Measurements from ENCODE around the gene RMRP. TPM values are rescaled to one million over a fixed set of nuclear protein-coding genes. Genes with fewer than 3 reads are reported as not detected.

The RMRP gene
- total and polyA plus RNA-seq, 2 donors from 2014 or later, result 36,256 TPM; not detected in 1

DNA sequence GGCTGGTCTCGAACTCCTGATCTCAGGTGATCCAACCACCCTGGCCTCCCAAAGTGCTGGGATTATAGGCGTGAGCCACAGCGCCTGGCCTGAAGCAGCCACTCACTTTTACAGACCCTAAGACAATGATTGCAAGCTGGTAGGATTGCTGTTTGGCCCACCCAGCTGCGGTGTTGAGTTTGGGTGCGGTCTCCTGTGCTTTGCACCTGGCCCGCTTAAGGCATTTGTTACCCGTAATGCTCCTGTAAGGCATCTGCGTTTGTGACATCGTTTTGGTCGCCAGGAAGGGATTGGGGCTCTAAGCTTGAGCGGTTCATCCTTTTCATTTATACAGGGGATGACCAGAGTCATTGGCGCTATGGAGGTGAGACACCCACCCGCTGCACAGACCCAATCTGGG, 17.4 kb upstream of the RMRP start:
- no peaks in the 10 kb centered on the region for H3K9me3 ChIP-seq (ENCODE audit: control insufficient read depth in 2 of 3, insufficient read depth in 1 of 3, low read length in 3 of 3)
- H3K4me3 ChIP-seq (ENCODE audit: low read length in 3 of 3), result peak overlapping the region in 2 of 3 donors; percentile 16 to 53
- intact Hi-C loops (cut with DNase I), result no loop called here
- no peaks in the 10 kb centered on the region for H3K27me3 ChIP-seq (ENCODE audit: control insufficient read depth, insufficient read depth, low read length)
- H3K9ac ChIP-seq (ENCODE audit: low read length in 3 of 3), result no peak overlapping the region
- no peak for TF ChIP-seq CTCF (IDR thresholded peaks at IDR 0.05; ENCODE audit: borderline replicate concordance, extremely low read depth, insufficient read depth)
- H3K36me3 ChIP-seq (ENCODE audit: control insufficient read depth in 2 of 3, insufficient read depth in 3 of 3, low read length in 3 of 3), result no peaks in the 10 kb centered on the region
- FAIRE-seq (no peak), DNase-seq (peak in 2 of 5 donors; percentile 27)
- H3K27ac ChIP-seq (ENCODE audit: low read depth in 2 of 2, low read length in 2 of 2), result no peak overlapping the region
- H3K4me1 ChIP-seq (ENCODE audit: control insufficient read depth in 2 of 3, insufficient read depth in 2 of 3, low read depth in 1 of 3, low read length in 3 of 3), result peaks cover 0 to 3% (median 0%) of the 10 kb centered on the region in 3 donors

DNA sequence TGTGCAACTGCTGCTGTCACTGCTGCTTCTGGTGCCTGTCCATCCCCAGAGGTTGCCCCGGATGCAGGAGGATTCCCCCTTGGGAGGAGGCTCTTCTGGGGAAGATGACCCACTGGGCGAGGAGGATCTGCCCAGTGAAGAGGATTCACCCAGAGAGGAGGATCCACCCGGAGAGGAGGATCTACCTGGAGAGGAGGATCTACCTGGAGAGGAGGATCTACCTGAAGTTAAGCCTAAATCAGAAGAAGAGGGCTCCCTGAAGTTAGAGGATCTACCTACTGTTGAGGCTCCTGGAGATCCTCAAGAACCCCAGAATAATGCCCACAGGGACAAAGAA, 16.2 kb upstream of the RMRP start:
- Histone ChIP-seq H3K4me1 (ENCODE audit: control insufficient read depth in 2 of 3, insufficient read depth in 2 of 3, low read depth in 1 of 3, low read length in 3 of 3) (peaks cover 0 to 4% (median 3%) of the 10 kb centered on the region in 3 donors), H3K27ac (ENCODE audit: low read depth in 2 of 2, low read length in 2 of 2) (no peak overlapping the region), H3K9me3 (ENCODE audit: control insufficient read depth in 2 of 3, insufficient read depth in 1 of 3, low read length in 3 of 3) (no peaks in the 10 kb centered on the region), H3K4me3 (ENCODE audit: low read length in 3 of 3) (no peak overlapping the region), H3K9ac (ENCODE audit: low read length in 3 of 3) (no peak overlapping the region), H3K27me3 (ENCODE audit: control insufficient read depth, insufficient read depth, low read length) (no peaks in the 10 kb centered on the region), H3K36me3 (ENCODE audit: control insufficient read depth in 2 of 3, insufficient read depth in 3 of 3, low read length in 3 of 3) (no peaks in the 10 kb centered on the region)
- no peak for FAIRE-seq
- intact Hi-C loops (cut with DNase I), result no loop called here
- no peak for TF ChIP-seq CTCF (IDR thresholded peaks at IDR 0.05; ENCODE audit: borderline replicate concordance, extremely low read depth, insufficient read depth)
- no peak for DNase-seq

- peaks cover 0 to 9% (median 7%) of the 10 kb centered on the region in 3 donors for H3K4me1 ChIP-seq (ENCODE audit: control insufficient read depth in 2 of 3, insufficient read depth in 2 of 3, low read depth in 1 of 3, low read length in 3 of 3)
- DNase-seq (peak in 1 of 5 donors; percentile 62), FAIRE-seq (no peak)
- intact Hi-C loops (cut with DNase I), result no loop called here
- no peak within 1 kb of the TSS for H3K4me3 ChIP-seq (ENCODE audit: low read length in 3 of 3)
- no peaks in the 10 kb centered on the region for H3K27me3 ChIP-seq (ENCODE audit: control insufficient read depth, insufficient read depth, low read length)
- no peak for TF ChIP-seq CTCF (IDR thresholded peaks at IDR 0.05; ENCODE audit: borderline replicate concordance, extremely low read depth, insufficient read depth)
- H3K9ac ChIP-seq (ENCODE audit: low read length in 3 of 3), result no peak within 1 kb of the TSS
- H3K9me3 ChIP-seq (ENCODE audit: control insufficient read depth in 2 of 3, insufficient read depth in 1 of 3, low read length in 3 of 3), result no peaks in the 10 kb centered on the region
- H3K36me3 ChIP-seq (ENCODE audit: control insufficient read depth in 2 of 3, insufficient read depth in 3 of 3, low read length in 3 of 3), result no peaks in the 10 kb centered on the region
- H3K27ac ChIP-seq (ENCODE audit: low read depth in 2 of 2, low read length in 2 of 2), result no peak within 1 kb of the TSS
These were observed 15.6 kb upstream of the RMRP start, which contains the start of gene CA9 for GRCh38 chr9:35673132-35674024. CA9 (plus strand) TSS chr9:35673928; CDS start chr9:35673960, 32 bp downstream.

Measured in kidney (tissue), 14 donors.